ENCODE results near the gene BIN2. TPM values are rescaled to one million over a fixed set of nuclear protein-coding genes. Genes with fewer than 3 reads are reported as not detected.

Gene BIN2
- total and polyA plus RNA-seq, 2 experiments from 2014 or later: not detected

Other genes starting within 250 kb of the BIN2 start
- 28.8 and 30.9 TPM in 2 replicates for gene CSRNP2, start 240.6 kb downstream of the BIN2 start, total RNA-seq (2014; rRNA removed; shearing (Covaris generic))
- gene CSRNP2, start 240.6 kb downstream of the BIN2 start, polyA plus RNA-seq (2016; fragmentation: Nextera tagmentation; extraction: Ambion mirVana): 6.9 and 7.3 TPM in 2 replicates
- 30.5 and 30.9 TPM in 2 replicates for gene TFCP2, start 151.0 kb downstream of the BIN2 start, total RNA-seq (2014; rRNA removed; shearing (Covaris generic))
- gene TFCP2, start 151.0 kb downstream of the BIN2 start, polyA plus RNA-seq (2016; fragmentation: Nextera tagmentation; extraction: Ambion mirVana): 14.3 and 15.2 TPM in 2 replicates
- gene POU6F1, start 106.1 kb downstream of the BIN2 start, total RNA-seq (2014; rRNA removed; shearing (Covaris generic)): 2.6 and 3.0 TPM in 2 replicates
- gene POU6F1, start 106.1 kb downstream of the BIN2 start, polyA plus RNA-seq (2016; fragmentation: Nextera tagmentation; extraction: Ambion mirVana): 3.9 and 4.0 TPM in 2 replicates
- 21.1 and 39.9 TPM in 2 replicates for gene DAZAP2, start 85.3 kb downstream of the BIN2 start, total RNA-seq (2014; rRNA removed; shearing (Covaris generic))
- gene DAZAP2, start 85.3 kb downstream of the BIN2 start, polyA plus RNA-seq (2016; fragmentation: Nextera tagmentation; extraction: Ambion mirVana): 30.2 and 35.8 TPM in 2 replicates
- 7.1 and 8.2 TPM in 2 replicates for gene SMAGP, start 53.8 kb downstream of the BIN2 start, total RNA-seq (2014; rRNA removed; shearing (Covaris generic))
- gene SMAGP, start 53.8 kb downstream of the BIN2 start, polyA plus RNA-seq (2016; fragmentation: Nextera tagmentation; extraction: Ambion mirVana): 3.9 and 4.7 TPM in 2 replicates
- gene CELA1, start 22.5 kb upstream of the BIN2 start, total RNA-seq (2014; rRNA removed; shearing (Covaris generic)): not detected in 2 replicates
- not detected in 2 replicates for gene CELA1, start 22.5 kb upstream of the BIN2 start, polyA plus RNA-seq (2016; fragmentation: Nextera tagmentation; extraction: Ambion mirVana)
- 18.6 and 20.2 TPM in 2 replicates for gene GALNT6, start 67.2 kb upstream of the BIN2 start, total RNA-seq (2014; rRNA removed; shearing (Covaris generic))
- 8.1 and 8.6 TPM in 2 replicates for gene GALNT6, start 67.2 kb upstream of the BIN2 start, polyA plus RNA-seq (2016; fragmentation: Nextera tagmentation; extraction: Ambion mirVana)
- gene SLC4A8, start 100.7 kb upstream of the BIN2 start, total RNA-seq (2014; rRNA removed; shearing (Covaris generic)): 9.2 and 20.3 TPM in 2 replicates
- gene SLC4A8, start 100.7 kb upstream of the BIN2 start, polyA plus RNA-seq (2016; fragmentation: Nextera tagmentation; extraction: Ambion mirVana): 4.6 and 7.6 TPM in 2 replicates

Measured in GM23338 (cell line).